MM.1S (cell line): ENCODE measurements around the gene TRIM51.

Source experiments
- EZH2 ChIP-seq: fragments of 300-600 bp; sonication (generic); optimal IDR thresholded peaks from 2 replicates; pipeline ENCODE3; 2017; ENCODE audit warnings: low read depth, mild to moderate bottlenecking, antibody characterized with exemption, low read length, mixed read lengths
- EZH2phosphoT487 ChIP-seq: fragments of 300-600 bp; sonication (generic); IDR thresholded peaks from 2 replicates; pipeline ENCODE4 v1.6.1; 2018; ENCODE audit warnings: antibody characterized with exemption, low read length

- TF ChIP-seq EZH2 (no peak), EZH2phosphoT487 (no peak)
Observed at GRCh38 chr11:55838452-55838851, 44.6 kb upstream of the TRIM51 start, which contains the start of gene OR5D16.
